Small intestine (tissue), 7 donors: ENCODE results near the gene C1QL1. TPM values are rescaled to one million over a fixed set of nuclear protein-coding genes. Genes with fewer than 3 reads are reported as not detected.
A peak's percentile ranks its signal among the peaks of the same experiment; 100 is the strongest.

Experiments
- DNase-seq, 2 donors: peaks; one replicate each; pipeline versions ENCODE4 v3.0.0 to v3.0.0-alpha.2; 2013
- FAIRE-seq: peaks from 2 replicates; lab custom pipeline; 2012; peaks lifted over from hg19 to GRCh38; lab: Jason Lieb, UNC
- H3K27ac ChIP-seq, 3 donors: one replicate each; pipeline ENCODE4 v1.5.1; 2013; ENCODE audit warnings: low read length in 2 of 3, mild to moderate bottlenecking in 2 of 3, control low read depth in 1 of 3, inconsistent platforms in 1 of 3, low read depth in 1 of 3, moderate library complexity in 1 of 3
- H3K27me3 ChIP-seq, 3 donors: one replicate each; pipeline ENCODE4 v1.6.1; 2013; ENCODE audit warnings: low read length in 3 of 3, inconsistent platforms in 1 of 3; ENCODE audit not compliant: control insufficient read depth in 3 of 3, insufficient read depth in 3 of 3
- H3K36me3 ChIP-seq, 3 donors: one replicate each; pipeline ENCODE4 v1.6.1; 2013; ENCODE audit warnings: low read length in 3 of 3, inconsistent platforms in 1 of 3, low read depth in 1 of 3, mild to moderate bottlenecking in 1 of 3, moderate library complexity in 1 of 3; ENCODE audit not compliant: control insufficient read depth in 3 of 3, insufficient read depth in 2 of 3
- H3K4me1 ChIP-seq, 3 donors: one replicate each; pipeline ENCODE4 v1.6.1; 2013; ENCODE audit warnings: low read length in 2 of 3, inconsistent platforms in 1 of 3, low read depth in 1 of 3, mild to moderate bottlenecking in 1 of 3, moderate library complexity in 1 of 3; ENCODE audit not compliant: control insufficient read depth in 3 of 3, insufficient read depth in 2 of 3
- H3K4me3 ChIP-seq, 3 donors: one replicate each; pipeline ENCODE4 v1.5.1; 2013; ENCODE audit warnings: low read length in 3 of 3, control low read depth in 1 of 3, inconsistent platforms in 1 of 3, low read depth in 1 of 3, mild to moderate bottlenecking in 1 of 3, moderate library complexity in 1 of 3
- H3K9me3 ChIP-seq, 2 donors: one replicate each; pipeline ENCODE4 v1.6.1; 2013; ENCODE audit warnings: low read depth in 1 of 2, low read length in 1 of 2; ENCODE audit not compliant: control insufficient read depth in 2 of 2, insufficient read depth in 1 of 2
- WGBS, 3 donors: extraction: QIAGEN DNeasy Blood & Tissue Kit; methylation state at CpG; one replicate each; pipeline ENCODE4 v1.1.7; 2013; 5-methylcytosine and 5-hydroxymethylcytosine counted together
- polyA plus RNA-seq, 4 donors: library from polyadenylated mRNA; stranded (reverse) in 3 of 4; unstranded in 1 of 4; fragments of 200-250 nt in 3 of 4; fragments of 120-200 nt in 1 of 4; gene quantifications; one replicate each; pipeline versions ENCODE4 v1.2.1 to v1.2.3, GENCODE V29; 2013
- donor health status: healthy with polysubstance abuse.
- donor health status: control.
- donor health status: control.
- donor health status: Bipolar disorder and iron deficiency.
- donor health status: healthy.

C1QL1 gene
- polyA plus RNA-seq, 4 donors = 1.3 to 5.4 (median 2.6) TPM; not detected in 1

DNA sequence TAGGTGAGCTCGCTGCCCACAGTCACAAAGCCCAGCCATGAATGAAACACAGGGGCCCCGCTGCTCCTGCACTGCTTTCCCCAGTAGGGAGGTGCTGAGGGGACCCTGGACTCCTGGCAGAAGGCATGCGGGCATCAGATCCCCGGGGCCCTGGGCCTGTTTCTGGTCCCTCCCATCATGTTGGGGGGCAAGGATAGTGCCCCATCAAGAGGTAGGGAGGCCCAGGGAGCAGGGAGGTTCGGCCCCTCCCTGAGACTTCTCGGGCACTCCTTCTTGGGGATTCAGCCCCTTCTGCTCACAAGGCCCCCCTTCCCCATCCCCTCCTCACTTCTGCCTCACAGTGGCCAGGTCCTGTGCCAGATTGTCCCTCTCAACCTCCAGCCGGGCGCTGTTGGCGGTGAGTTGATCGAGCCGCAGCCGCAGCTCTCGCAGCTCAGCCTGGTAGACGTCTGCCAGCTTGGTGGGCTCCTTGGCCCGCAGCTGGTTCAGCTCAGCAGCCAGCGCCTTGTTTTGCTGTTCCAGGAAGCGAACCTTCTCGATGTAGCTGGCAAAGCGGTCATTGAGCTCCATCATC is 53.3 kb downstream of the C1QL1 start:
- WGBS, 3 donors = 86 to 92% (median 89%) methylated on average over 19 of the region's 19 CpGs
- H3K36me3 ChIP-seq = no peaks in the 10 kb centered on the region
- no peak overlapping the region for H3K27ac ChIP-seq
- H3K9me3 ChIP-seq = no peaks in the 10 kb centered on the region
- H3K4me1 ChIP-seq = peaks cover 0 to 9% (median 0%) of the 10 kb centered on the region in 3 donors
- DNase-seq (no peak), FAIRE-seq (no peak)
- peaks cover 0 to 20% (median 0%) of the 10 kb centered on the region in 3 donors for H3K27me3 ChIP-seq
- H3K4me3 ChIP-seq = no peak overlapping the region

DNA sequence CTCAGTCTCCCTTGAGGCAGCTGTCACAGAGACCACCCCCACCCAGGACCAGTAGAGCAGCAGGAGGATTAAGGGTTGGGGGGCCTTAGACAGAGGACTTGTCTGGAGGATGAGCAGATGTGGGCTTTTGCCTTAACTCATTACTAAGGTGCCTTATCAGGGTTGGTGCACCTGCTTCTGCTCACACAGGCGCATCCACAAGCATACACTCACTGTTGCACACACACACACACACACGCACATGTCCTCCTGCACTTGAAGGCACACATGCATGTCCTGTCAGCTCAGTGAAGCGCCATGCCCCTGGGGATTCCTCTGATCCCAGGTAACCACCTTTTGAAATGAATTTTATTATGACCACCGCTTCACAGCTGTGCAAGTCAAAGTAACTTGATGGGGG is 54.0 kb downstream of the C1QL1 start:
- Histone ChIP-seq H3K27ac (no peak overlapping the region), H3K4me3 (no peak overlapping the region), H3K27me3 (peaks cover 0 to 21% (median 0%) of the 10 kb centered on the region in 3 donors), H3K9me3 (no peaks in the 10 kb centered on the region), H3K4me1 (peaks cover 0 to 9% (median 0%) of the 10 kb centered on the region in 3 donors), H3K36me3 (no peaks in the 10 kb centered on the region)
- DNase-seq (no peak), FAIRE-seq (no peak)
- WGBS, 3 donors = 65 to 79% (median 75%) methylated on average over 4 of the region's 4 CpGs

DNA sequence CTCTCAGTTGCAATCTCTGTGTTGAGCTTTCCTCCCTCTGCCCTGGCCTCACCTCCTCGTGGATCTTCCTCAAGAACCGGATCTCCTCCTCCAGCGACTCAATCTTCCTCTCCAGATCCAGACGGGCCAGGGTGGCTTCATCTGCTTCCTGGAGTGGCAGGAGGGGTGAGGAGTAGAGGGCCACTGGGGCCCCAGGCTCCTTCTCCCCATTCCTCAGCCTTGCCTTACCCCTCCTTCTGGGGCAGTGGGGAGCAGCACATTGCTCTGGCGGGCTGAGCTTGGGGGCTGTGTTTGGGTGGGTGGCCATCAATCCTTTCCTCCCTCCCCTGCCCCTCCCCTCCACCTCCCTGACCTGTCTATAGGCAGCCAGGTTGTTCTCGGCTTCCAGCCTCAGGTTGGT is 54.4 kb downstream of the C1QL1 start:
- H3K4me3 ChIP-seq = no peak overlapping the region
- no peak for DNase-seq
- peaks cover 0 to 21% (median 0%) of the 10 kb centered on the region in 3 donors for H3K27me3 ChIP-seq
- no peaks in the 10 kb centered on the region for H3K9me3 ChIP-seq
- H3K27ac ChIP-seq = no peak overlapping the region
- 44 to 52% (median 52%) methylated on average over 6 of the region's 6 CpGs for WGBS, 3 donors
- H3K36me3 ChIP-seq = no peaks in the 10 kb centered on the region
- no peak for FAIRE-seq
- H3K4me1 ChIP-seq = peaks cover 0 to 9% (median 0%) of the 10 kb centered on the region in 3 donors

DNA sequence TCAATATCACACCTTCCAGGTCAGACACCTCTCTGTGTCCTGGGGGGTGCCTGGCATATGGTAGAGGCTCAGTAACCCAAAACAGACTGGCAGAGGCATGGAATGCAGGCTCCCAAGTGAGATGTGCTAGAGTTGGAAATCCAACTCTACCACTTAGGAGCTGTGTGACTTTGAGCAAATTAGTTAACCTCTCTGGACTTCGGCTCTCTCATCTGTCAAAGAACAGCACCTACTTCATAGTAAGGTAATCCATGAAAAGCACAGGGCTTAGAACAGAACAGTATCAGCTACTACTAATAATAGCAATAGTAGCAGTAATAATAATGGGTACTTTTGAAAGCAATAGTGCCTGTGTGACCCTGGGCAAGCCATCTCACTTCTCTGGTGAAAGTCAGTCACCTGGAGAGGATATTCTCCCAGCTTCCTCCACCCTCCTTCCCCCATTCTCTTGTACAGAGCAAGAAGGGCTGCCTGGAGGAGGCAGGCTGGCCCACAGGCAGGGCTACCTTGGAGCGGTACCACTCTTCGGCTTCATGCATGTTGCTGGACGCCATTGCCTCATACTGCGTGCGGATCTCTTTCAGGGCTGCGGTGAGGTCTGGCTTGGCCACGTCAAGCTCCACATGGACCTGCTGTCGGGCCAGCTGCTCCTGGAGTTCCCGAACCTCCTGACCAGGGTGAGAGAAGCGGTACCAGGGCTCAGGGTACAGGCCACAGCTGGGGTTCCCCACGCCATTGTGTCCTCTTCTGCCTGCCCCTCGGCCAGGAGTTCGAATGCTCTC is 55.1 kb downstream of the C1QL1 start:
- WGBS, 3 donors = 83 to 87% (median 83%) methylated on average over 14 of the region's 14 CpGs
- Histone ChIP-seq H3K4me3 (no peak overlapping the region), H3K36me3 (no peaks in the 10 kb centered on the region), H3K27ac (no peak overlapping the region), H3K27me3 (peaks cover 0 to 21% (median 0%) of the 10 kb centered on the region in 3 donors), H3K9me3 (no peaks in the 10 kb centered on the region), H3K4me1 (peaks cover 0 to 9% (median 0%) of the 10 kb centered on the region in 3 donors)
- no peak for FAIRE-seq
- DNase-seq = no peak

- Histone ChIP-seq H3K36me3 (no peaks in the 10 kb centered on the region), H3K9me3 (no peaks in the 10 kb centered on the region), H3K4me3 (peak overlapping the region in 2 of 3 donors; percentile 10 to 19), H3K4me1 (peaks cover 0 to 24% (median under 1%) of the 10 kb centered on the region in 3 donors), H3K27me3 (peaks cover 0 to 21% (median 0%) of the 10 kb centered on the region in 3 donors), H3K27ac (no peak overlapping the region)
- FAIRE-seq (no peak), DNase-seq (peak; percentile 54 to 62)
- WGBS, 3 donors = 6 to 12% (median 11%) methylated on average over 55 to 56 of the region's 56 CpGs
These were observed 56.7 kb downstream of the C1QL1 start for GRCh38 chr17:44911133-44912001.

GRCh38 chr17:44910231-44911106 is 57.6 kb downstream of the C1QL1 start:
- FAIRE-seq = no peak
- Histone ChIP-seq H3K4me3 (no peak overlapping the region), H3K27me3 (peaks cover 0 to 21% (median 0%) of the 10 kb centered on the region in 3 donors), H3K4me1 (peaks cover 0 to 30% (median 6%) of the 10 kb centered on the region in 3 donors), H3K27ac (no peak overlapping the region), H3K9me3 (no peaks in the 10 kb centered on the region), H3K36me3 (no peaks in the 10 kb centered on the region)
- DNase-seq = no peak
- WGBS, 3 donors = 80 to 88% (median 87%) methylated on average over 12 to 13 of the region's 13 CpGs
